GM12878 (cell line): ENCODE data around the gene SAXO1. TPM values are rescaled to one million over a fixed set of nuclear protein-coding genes. Genes with fewer than 3 reads are reported as not detected.

ENCODE experiments used
- ATAC-seq: fragments of 200-7000 bp; cut with Tn5 transposase; 3 replicates; pipeline ENCODE4 v1.9.1; 2020; ENCODE audit warnings: mild to moderate bottlenecking, moderate library complexity
- BruUV-seq: library from RNA; stranded (reverse); fragments of 400-500 nt; replicated peaks from 2 replicates; lab custom pipeline; 2021; lab: Mats Ljungman, UMichigan
- CTCF ChIA-PET: fragments of 300-600 bp; sonication (Branson Sonifier 250); formaldehyde crosslinking; extraction: SDS; loops from one replicate; lab custom pipeline; 2021; ENCODE audit warnings: inconsistent platforms; lab: Yijun Ruan, JAX
- POLR2A ChIA-PET: fragments of 350-600 bp; formaldehyde crosslinking; extraction: SDS; loops from one replicate; lab custom pipeline; 2021; ENCODE audit warnings: inconsistent platforms; lab: Charles Lee
- RAD21 ChIA-PET: fragments of 300-600 bp; sonication (Branson Sonifier 250); formaldehyde crosslinking; loops from one replicate; lab custom pipeline; 2023; ENCODE audit warnings: antibody characterized with exemption; ENCODE audit not compliant: unreplicated experiment; lab: Charles Lee
- SMC1A ChIA-PET: fragments of 300-600 bp; sonication (Branson Sonifier 250); formaldehyde crosslinking; loops from one replicate; lab custom pipeline; 2023; ENCODE audit not compliant: unreplicated experiment, uncharacterized antibody; lab: Charles Lee
- DNase-seq: peaks from one replicate; pipeline ENCODE4 v3.0.0-alpha.2; 2011; ENCODE audit warnings: low read depth, low spot score
- FAIRE-seq: peaks from 3 replicates; lab custom pipeline; 2011; peaks lifted over from hg19 to GRCh38; lab: Jason Lieb, UNC
- H2AFZ ChIP-seq: 2 replicates; pipeline ENCODE4 v1.6.0; 2011; ENCODE audit warnings: low read depth, low read length, control low read depth; ENCODE audit not compliant: control insufficient read depth
- H3K27ac ChIP-seq: 2 replicates; pipeline ENCODE4 v1.5.1; 2011; ENCODE audit warnings: control low read depth; ENCODE audit not compliant: control insufficient read depth, insufficient read depth
- H3K27me3 ChIP-seq, 2 experiments: replicated peaks in 1 of 2; 2 replicates each; pipeline versions ENCODE4 v1.6.0 to v1.6.1; 2011; ENCODE audit warnings: low read length in 1 of 2; ENCODE audit not compliant: control insufficient read depth in 2 of 2, insufficient read depth in 2 of 2
- H3K36me3 ChIP-seq, 2 experiments: 2 replicates each; pipeline ENCODE4 v1.5.1; 2011; ENCODE audit warnings: low read length in 1 of 2; ENCODE audit not compliant: control insufficient read depth in 2 of 2, insufficient read depth in 2 of 2
- H3K4me1 ChIP-seq: 2 replicates; pipeline ENCODE4 v1.6.1; 2011; ENCODE audit warnings: mild to moderate bottlenecking, low read length, moderate library complexity, mixed read lengths; ENCODE audit not compliant: control insufficient read depth, insufficient read depth
- H3K4me2 ChIP-seq: 2 replicates; pipeline ENCODE4 v1.6.0; 2011; ENCODE audit warnings: control low read depth; ENCODE audit not compliant: control insufficient read depth, insufficient read depth
- H3K4me3 ChIP-seq: fragments of 200-600 bp; sonication (generic); 2 replicates; pipeline ENCODE4 v1.5.1; 2016
- H3K79me2 ChIP-seq: 2 replicates; pipeline ENCODE4 v1.6.0; 2011; ENCODE audit warnings: low read length; ENCODE audit not compliant: control insufficient read depth, insufficient read depth
- H3K9ac ChIP-seq: 2 replicates; pipeline ENCODE4 v1.8.0; 2011; ENCODE audit warnings: low read length, control low read depth, mixed read lengths; ENCODE audit not compliant: control insufficient read depth, insufficient read depth
- H3K9me3 ChIP-seq: replicated peaks from 3 replicates; pipeline ENCODE4 v1.5.1; 2011; ENCODE audit warnings: mild to moderate bottlenecking, low read length; ENCODE audit not compliant: control insufficient read depth, insufficient read depth
- H4K20me1 ChIP-seq: 2 replicates; pipeline ENCODE4 v1.6.0; 2011; ENCODE audit not compliant: control insufficient read depth, insufficient read depth
- ATF2 ChIP-seq: IDR thresholded peaks from 2 replicates; pipeline ENCODE4 v1.6.1; 2012; ENCODE audit warnings: low read length, inconsistent platforms
- BMI1 ChIP-seq: fragments of 450-650 bp; IDR thresholded peaks from 2 replicates; pipeline ENCODE4 v1.6.1; 2016; ENCODE audit warnings: mild to moderate bottlenecking, moderate library complexity, borderline replicate concordance
- BRCA1 ChIP-seq: IDR thresholded peaks from 2 replicates; pipeline ENCODE4 v1.6.1; 2011; ENCODE audit warnings: low read depth, low read length, improper control_type of control experiment
- CHD4 ChIP-seq: fragments of 200-600 bp; sonication (generic); IDR thresholded peaks from 2 replicates; pipeline ENCODE4 v1.6.1; 2016; ENCODE audit warnings: mild to moderate bottlenecking
- CTCF ChIP-seq, 3 experiments: IDR thresholded peaks in 2 of 3; conservative IDR thresholded peaks in 1 of 3; 2 replicates each; pipeline ENCODE4 v1.5.1; 2011; ENCODE audit warnings: low read depth in 3 of 3, low read length in 3 of 3, mild to moderate bottlenecking in 3 of 3, control low read depth in 2 of 3, moderate library complexity in 2 of 3, inconsistent platforms in 1 of 3, mixed read lengths in 1 of 3; ENCODE audit not compliant: control insufficient read depth in 2 of 3, insufficient read depth in 1 of 3; ENCODE audit errors: extremely low read depth in 1 of 3
- ESRRA ChIP-seq: IDR thresholded peaks from 2 replicates; pipeline ENCODE4 v1.6.1; 2012; ENCODE audit warnings: mild to moderate bottlenecking, low read length, improper control_type of control experiment
- GABPA ChIP-seq: IDR thresholded peaks from 2 replicates; pipeline ENCODE4 v1.6.1; 2014; ENCODE audit warnings: antibody characterized with exemption, low read depth, mild to moderate bottlenecking, inconsistent platforms
- IKZF1 ChIP-seq: fragments of 450-650 bp; conservative IDR thresholded peaks from 2 replicates; pipeline ENCODE4 v1.6.1; 2017; ENCODE audit warnings: antibody characterized with exemption, mild to moderate bottlenecking
- KAT2A ChIP-seq: conservative IDR thresholded peaks from 2 replicates; pipeline ENCODE4 v1.6.1; 2011; ENCODE audit warnings: low read depth, low read length; ENCODE audit not compliant: control insufficient read depth
- MAX ChIP-seq: IDR thresholded peaks from 2 replicates; pipeline ENCODE4 v1.6.1; 2012; ENCODE audit warnings: low read depth, low read length, improper control_type of control experiment
- MEF2A ChIP-seq: IDR thresholded peaks from 2 replicates; pipeline ENCODE4 v1.6.1; 2011; ENCODE audit warnings: low read depth, mild to moderate bottlenecking, low read length, moderate library complexity; ENCODE audit not compliant: insufficient read depth
- MEF2B ChIP-seq: fragments of 450-650 bp; IDR thresholded peaks from 2 replicates; pipeline ENCODE4 v1.6.1; 2018; ENCODE audit warnings: mild to moderate bottlenecking, moderate library complexity; ENCODE audit not compliant: partially characterized antibody, poor library complexity, severe bottlenecking
- RELB ChIP-seq: fragments of 450-650 bp; IDR thresholded peaks from 2 replicates; pipeline ENCODE4 v1.6.1; 2017; ENCODE audit warnings: low read depth, mild to moderate bottlenecking, moderate library complexity
- RUNX3 ChIP-seq: IDR thresholded peaks from 2 replicates; pipeline ENCODE4 v1.6.1; 2012; ENCODE audit warnings: low read length, inconsistent platforms
- SREBF1 ChIP-seq: IDR thresholded peaks from 2 replicates; pipeline ENCODE4 v1.6.1; 2012; ENCODE audit warnings: mild to moderate bottlenecking, low read length
- WGBS: methylation state at CpG from one replicate; pipeline ENCODE4 v1.1.6; 2016; ENCODE audit warnings: low lambda C conversion rate; ENCODE audit not compliant: insufficient replicate concordance, insufficient coverage; ENCODE audit errors: missing lambda C conversion rate; 5-methylcytosine and 5-hydroxymethylcytosine counted together
- in situ Hi-C: fragments of 300-500 bp; cut with MboI; formaldehyde crosslinking; loops from 9 replicates; pipeline ENCODE4 v1.14.3; 2018; ENCODE audit warnings: mixed read lengths
- intact Hi-C: fragments of 100-400 bp; cut with micrococcal nuclease; formaldehyde crosslinking; loops from one replicate; pipeline ENCODE4 v1.14.2; 2022; ENCODE audit not compliant: unreplicated experiment
- polyA plus RNA-seq, 11 experiments: library from polyadenylated mRNA; depleted of rRNA in 4 of 11; unstranded in 6 of 11; stranded (reverse) in 5 of 11; fragments of >200 nt; fragmentation: Nextera tagmentation in 4 of 11; fragmentation: Illumina TruSeq in 1 of 11; extraction: Ambion mirVana in 4 of 11; extraction: Trizol in 1 of 11; gene quantifications; 1 replicate in 1 of 11; 2 replicates in 10 of 11; pipeline versions ENCODE4 v1.2.1 to v1.2.3, GENCODE V29; 2011 to 2016; ENCODE audit warnings: inconsistent platforms in 2 of 11, missing spikeins in 2 of 11, low read depth in 1 of 11
- total RNA-seq, 4 experiments: library from RNA; depleted of rRNA in 3 of 4; stranded (reverse); fragments of >200 nt in 3 of 4; fragmentation: Illumina TruSeq in 1 of 4; extraction: Trizol in 1 of 4; gene quantifications; 2 replicates each; pipeline versions ENCODE4 v1.2.1 to v1.2.3, GENCODE V29; 2013 to 2021

The SAXO1 gene
- total and polyA plus RNA-seq, 10 of the 15 experiments (the other 5 are each of a cell fraction or from before 2014, with no cell fraction given): under 0.01 to 0.01 TPM; not detected in 8

- Histone ChIP-seq H3K4me3 (peak within 1 kb of the TSS; percentile 88), H3K9ac (peak within 1 kb of the TSS; percentile 79), H4K20me1 (0 out of 2 replicates have a peak, but pooled peaks cover 3% of the 10 kb centered on the region), H3K36me3 (no peaks in the 10 kb centered on the region), H3K79me2 (peaks cover 27% of the 10 kb centered on the region), H3K27me3 (no peaks in the 10 kb centered on the region), H3K9me3 (no peaks in the 10 kb centered on the region), H3K27ac (peak within 1 kb of the TSS; percentile 82), H2AFZ (peak within 1 kb of the TSS; percentile 93), H3K4me2 (peak within 1 kb of the TSS; percentile 75), H3K4me1 (peaks cover 5% of the 10 kb centered on the region)
- DNase-seq (peak; percentile 90), ATAC-seq (peak; percentile 93), FAIRE-seq (peak; percentile 86)
- intact Hi-C loops (loop anchor here (1.0 to 5.0 kb wide), 6 partner anchors 53 to 408 kb away; partner anchors contain the start of genes DENND4C, HAUS6, PLIN2 and RPS6), in situ Hi-C loops (loop anchor here (5.0 to 25.0 kb wide), 2 partner anchors 408 to 1237 kb away; no protein-coding TSS in a partner anchor)
- POLR2A ChIA-PET: interaction anchor here (0.6 to 1.6 kb wide), 15 partner anchors 26 to 404 kb away, joined by 3 to 12 read pairs (median 3); partner anchors contain the start of gene RPS6
- SMC1A ChIA-PET: interaction anchor here (0.7 to 2.9 kb wide), 18 partner anchors 13 to 408 kb away, joined by 3 to 19 read pairs (median 4); no protein-coding TSS in a partner anchor
- RAD21 ChIA-PET: interaction anchor here (0.8 to 3.4 kb wide), 17 partner anchors 15 to 794 kb away, joined by 3 to 64 read pairs (median 5); partner anchors contain the start of gene RPS6
- CTCF ChIA-PET: interaction anchor here (0.6 to 3.5 kb wide), 28 partner anchors 8 to 416 kb away, joined by 3 to 40 read pairs (median 4); partner anchors contain the start of gene SAXO1
- TSS peak; percentile 87 for BruUV-seq
- WGBS: 1% methylated on average over 65 of the region's 82 CpGs
- TF ChIP-seq ESRRA: 0 out of 2 replicates have a peak, but pooled peaks have one; percentile 35
- TF ChIP-seq RUNX3: peak; percentile 96
- no peak for TF ChIP-seq CHD4
- no peak for TF ChIP-seq SREBF1
- peak; percentile 62; the same call in 1 of the 2 replicates for TF ChIP-seq ATF2
- peak; percentile 58 for TF ChIP-seq RELB
- TF ChIP-seq MEF2A: peak; percentile 68; the same call in 1 of the 2 replicates
- TF ChIP-seq CTCF (IDR thresholded peaks at IDR 0.05 in 2 of 3, conservative IDR thresholded peaks at IDR 0.05 in 1 of 3; ENCODE audit: control insufficient read depth in 2 of 3, extremely low read depth in 1 of 3, insufficient read depth in 1 of 3, low read depth in 3 of 3, low read length in 3 of 3): peak; percentile 74 to 89 (median 79)
- peak; percentile 71; the same call in 1 of the 2 replicates for TF ChIP-seq GABPA
- no peak for TF ChIP-seq KAT2A
- TF ChIP-seq MEF2B: peak; percentile 61
- TF ChIP-seq BMI1: peak; percentile 62; the same call in 1 of the 2 replicates
- peak; percentile 88 for TF ChIP-seq BRCA1
- peak; percentile 78 for TF ChIP-seq IKZF1
- peak; percentile 60; the same call in 1 of the 2 replicates for TF ChIP-seq MAX
Observed at GRCh38 chr9:19048966-19049916, 16.2 kb upstream of the SAXO1 start, which contains the start of gene RRAGA. Gene RRAGA (plus strand): TSS chr9:19049427. CDS start chr9:19049660, 233 bp downstream.
